Vagina (tissue), 2 donors: ENCODE measurements around the gene CBX4. TPM values are rescaled to one million over a fixed set of nuclear protein-coding genes. Genes with fewer than 3 reads are reported as not detected.

Experiments
- DNase-seq, 2 donors: peaks; one replicate each; pipeline ENCODE4 v3.0.0-alpha.2; 2017; ENCODE audit errors: extremely low spot score in 2 of 2
- H3K27ac ChIP-seq: fragments of 200-600 bp; sonication (generic); one replicate; pipeline ENCODE4 v1.5.1; 2019
- H3K27me3 ChIP-seq: fragments of 200-600 bp; sonication (generic); one replicate; pipeline ENCODE4 v1.5.1; 2019
- H3K36me3 ChIP-seq, 2 donors: fragments of 200-600 bp; sonication (generic); one replicate each; pipeline ENCODE4 v1.5.1; 2017 to 2019
- H3K4me1 ChIP-seq: fragments of 200-600 bp; sonication (generic); one replicate; pipeline ENCODE4 v1.5.1; 2019
- H3K4me3 ChIP-seq, 2 donors: fragments of 200-600 bp; sonication (generic); 1 replicate in 1 of 2; 2 replicates in 1 of 2; pipeline ENCODE4 v1.5.1; 2016 to 2019
- H3K9me3 ChIP-seq: fragments of 200-600 bp; sonication (generic); one replicate; pipeline ENCODE4 v1.5.1; 2019
- POLR2A ChIP-seq, 2 donors: fragments of 450-650 bp; IDR thresholded peaks; one replicate each; pipeline ENCODE4 v1.6.1; 2017; ENCODE audit warnings: antibody characterized with exemption in 2 of 2, mild to moderate bottlenecking in 2 of 2, moderate library complexity in 2 of 2
- POLR2AphosphoS5 ChIP-seq, 2 donors: sonication (generic); formaldehyde crosslinking; IDR thresholded peaks; one replicate each; pipeline ENCODE4 v1.9.0; 2017; ENCODE audit warnings: antibody characterized with exemption in 2 of 2, mild to moderate bottlenecking in 2 of 2, low read depth in 1 of 2; ENCODE audit not compliant: insufficient read depth in 1 of 2
- intact Hi-C: fragments of 100-400 bp; cut with DNase I; formaldehyde crosslinking; loops from one replicate; pipeline ENCODE4 v1.15.1; 2023
- total RNA-seq: library from RNA; depleted of rRNA; stranded (reverse); fragments of >200 nt; gene quantifications from one replicate; pipeline ENCODE4 v1.2.3, GENCODE V29; 2016
- TF ChIP-seq, protein P1 (sequence below), 3 experiments: fragments of 450-650 bp in 2 of 3; fragments of 200-600 bp in 1 of 3; sonication (generic) in 1 of 3; IDR thresholded peaks; one replicate each; pipeline ENCODE4 v1.5.1; 2017 to 2019; ENCODE audit warnings: antibody characterized with exemption in 3 of 3, mild to moderate bottlenecking in 2 of 3, moderate library complexity in 2 of 3

The CBX4 gene
- total RNA-seq, 1 donor from 2014 or later, result 13.0 TPM

DNA sequence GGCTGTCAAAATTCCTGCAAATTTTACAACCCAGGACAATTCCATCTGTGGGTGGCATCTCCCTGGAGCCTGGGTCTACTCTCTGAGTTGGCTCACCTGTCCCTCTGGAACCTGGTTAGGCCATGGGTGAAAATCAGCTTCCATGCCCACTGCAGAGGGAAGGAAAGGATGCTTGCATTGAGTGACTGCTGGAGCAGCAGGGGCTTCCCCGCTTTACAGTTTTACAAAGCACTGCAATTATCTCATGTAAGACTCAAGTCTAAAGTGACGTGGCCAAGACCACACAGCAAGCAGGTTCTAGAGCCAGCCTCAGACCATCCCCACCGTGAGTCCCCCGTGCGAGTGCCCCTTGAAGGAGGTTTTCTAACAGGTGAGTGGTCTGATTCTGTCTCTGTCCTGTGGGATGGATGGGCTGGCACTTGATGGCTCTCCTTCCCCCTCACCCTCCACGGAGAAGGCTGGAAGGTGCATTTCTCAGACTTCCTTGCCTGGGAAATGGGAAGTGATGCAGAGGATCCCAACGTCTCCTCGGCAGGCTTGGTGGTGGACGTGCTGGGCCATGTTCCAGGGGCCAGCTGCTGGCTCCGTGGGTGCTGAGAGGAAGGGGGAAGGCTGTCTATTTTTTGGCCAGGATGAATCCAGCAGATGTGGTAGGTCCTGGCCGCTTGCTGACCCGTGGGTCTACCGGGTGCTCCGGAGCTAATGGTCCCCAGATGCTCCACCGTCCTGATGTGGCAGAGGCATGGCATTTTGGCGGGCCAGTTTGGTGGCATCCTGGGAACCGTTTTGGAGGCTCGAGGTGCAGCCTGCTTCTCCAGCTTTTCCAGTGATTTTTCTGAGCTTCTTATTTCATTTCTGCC, 26.3 kb upstream of the CBX4 start:
- H3K36me3 ChIP-seq, result no peaks in the 10 kb centered on the region
- no peak overlapping the region for H3K27ac ChIP-seq
- H3K4me1 ChIP-seq, result no peaks in the 10 kb centered on the region
- H3K27me3 ChIP-seq, result no peaks in the 10 kb centered on the region
- intact Hi-C loops, result loop anchor here (5.0 kb wide), 1 partner anchor 57 kb away; no protein-coding TSS in a partner anchor
- H3K4me3 ChIP-seq, result no peak overlapping the region
- TF ChIP-seq POLR2AphosphoS5 (IDR thresholded peaks at IDR 0.05; ENCODE audit: insufficient read depth in 1 of 2, low read depth in 1 of 2), result no peak
- TF ChIP-seq POLR2A (IDR thresholded peaks at IDR 0.05), result no peak
- TF ChIP-seq, protein P1, sequence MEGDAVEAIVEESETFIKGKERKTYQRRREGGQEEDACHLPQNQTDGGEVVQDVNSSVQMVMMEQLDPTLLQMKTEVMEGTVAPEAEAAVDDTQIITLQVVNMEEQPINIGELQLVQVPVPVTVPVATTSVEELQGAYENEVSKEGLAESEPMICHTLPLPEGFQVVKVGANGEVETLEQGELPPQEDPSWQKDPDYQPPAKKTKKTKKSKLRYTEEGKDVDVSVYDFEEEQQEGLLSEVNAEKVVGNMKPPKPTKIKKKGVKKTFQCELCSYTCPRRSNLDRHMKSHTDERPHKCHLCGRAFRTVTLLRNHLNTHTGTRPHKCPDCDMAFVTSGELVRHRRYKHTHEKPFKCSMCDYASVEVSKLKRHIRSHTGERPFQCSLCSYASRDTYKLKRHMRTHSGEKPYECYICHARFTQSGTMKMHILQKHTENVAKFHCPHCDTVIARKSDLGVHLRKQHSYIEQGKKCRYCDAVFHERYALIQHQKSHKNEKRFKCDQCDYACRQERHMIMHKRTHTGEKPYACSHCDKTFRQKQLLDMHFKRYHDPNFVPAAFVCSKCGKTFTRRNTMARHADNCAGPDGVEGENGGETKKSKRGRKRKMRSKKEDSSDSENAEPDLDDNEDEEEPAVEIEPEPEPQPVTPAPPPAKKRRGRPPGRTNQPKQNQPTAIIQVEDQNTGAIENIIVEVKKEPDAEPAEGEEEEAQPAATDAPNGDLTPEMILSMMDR (IDR thresholded peaks at IDR 0.05), result no peak
- DNase-seq, result no peak
- H3K9me3 ChIP-seq, result no peaks in the 10 kb centered on the region

DNA sequence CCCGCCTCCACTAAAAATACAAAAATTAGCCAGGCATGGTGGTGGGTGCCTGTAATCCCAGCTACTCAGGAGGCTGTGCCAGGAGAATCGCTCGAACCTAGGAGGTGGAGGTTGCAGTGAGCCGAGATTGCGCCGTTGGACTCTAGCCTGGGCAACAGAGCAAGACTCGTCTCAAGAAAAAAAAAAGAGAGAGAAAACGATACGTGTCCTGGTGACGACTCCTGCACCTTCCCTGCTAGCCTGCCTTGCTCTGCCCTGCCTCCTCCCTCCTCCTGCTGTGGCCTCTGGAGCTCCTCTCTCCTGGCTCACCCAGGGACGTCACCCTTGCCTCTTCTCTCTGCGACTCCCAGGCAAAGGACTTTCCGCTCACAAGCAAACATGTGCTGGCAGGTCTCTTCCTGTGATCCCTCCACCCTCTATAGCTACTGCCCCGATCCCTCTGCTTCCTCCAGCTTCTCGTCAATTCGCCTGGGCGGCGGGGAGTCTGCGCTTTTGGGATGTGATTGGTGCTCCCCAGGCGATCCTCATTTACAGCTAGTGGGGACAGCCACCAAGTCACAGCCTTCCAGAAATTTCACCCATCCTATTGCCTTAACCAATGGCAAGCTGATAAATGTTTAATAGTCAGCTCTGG, 25.5 kb upstream of the CBX4 start:
- H3K27ac ChIP-seq, result no peak overlapping the region
- H3K27me3 ChIP-seq, result no peaks in the 10 kb centered on the region
- H3K4me1 ChIP-seq, result no peaks in the 10 kb centered on the region
- DNase-seq, result no peak
- intact Hi-C loops, result loop anchor here (5.0 kb wide), 1 partner anchor 58 kb away; no protein-coding TSS in a partner anchor
- H3K9me3 ChIP-seq, result no peaks in the 10 kb centered on the region
- TF ChIP-seq POLR2AphosphoS5 (IDR thresholded peaks at IDR 0.05; ENCODE audit: insufficient read depth in 1 of 2, low read depth in 1 of 2), result no peak
- TF ChIP-seq POLR2A (IDR thresholded peaks at IDR 0.05), result no peak
- TF ChIP-seq, protein P1 (IDR thresholded peaks at IDR 0.05), result no peak
- H3K4me3 ChIP-seq, result no peak overlapping the region
- H3K36me3 ChIP-seq, result no peaks in the 10 kb centered on the region

DNA sequence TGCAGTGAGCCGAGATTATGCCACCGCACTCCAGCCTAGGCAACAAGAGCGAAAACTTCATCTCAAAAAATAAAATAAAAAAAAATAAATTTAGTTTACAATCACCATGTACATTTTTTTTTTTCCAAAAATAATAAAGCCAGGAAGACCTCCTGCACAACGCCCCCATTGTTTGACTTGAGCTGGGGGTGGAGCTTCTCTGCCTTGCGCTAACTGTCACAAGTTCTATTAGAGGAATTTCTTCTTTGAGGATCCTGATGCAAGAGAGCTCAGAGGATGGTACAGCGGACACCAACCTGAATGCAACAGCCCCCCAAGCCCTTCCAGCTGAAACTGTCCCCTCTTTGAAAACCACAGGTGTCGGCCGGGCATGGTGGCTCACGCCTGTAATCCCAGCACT, 24.9 kb upstream of the CBX4 start:
- DNase-seq, result no peak

DNA sequence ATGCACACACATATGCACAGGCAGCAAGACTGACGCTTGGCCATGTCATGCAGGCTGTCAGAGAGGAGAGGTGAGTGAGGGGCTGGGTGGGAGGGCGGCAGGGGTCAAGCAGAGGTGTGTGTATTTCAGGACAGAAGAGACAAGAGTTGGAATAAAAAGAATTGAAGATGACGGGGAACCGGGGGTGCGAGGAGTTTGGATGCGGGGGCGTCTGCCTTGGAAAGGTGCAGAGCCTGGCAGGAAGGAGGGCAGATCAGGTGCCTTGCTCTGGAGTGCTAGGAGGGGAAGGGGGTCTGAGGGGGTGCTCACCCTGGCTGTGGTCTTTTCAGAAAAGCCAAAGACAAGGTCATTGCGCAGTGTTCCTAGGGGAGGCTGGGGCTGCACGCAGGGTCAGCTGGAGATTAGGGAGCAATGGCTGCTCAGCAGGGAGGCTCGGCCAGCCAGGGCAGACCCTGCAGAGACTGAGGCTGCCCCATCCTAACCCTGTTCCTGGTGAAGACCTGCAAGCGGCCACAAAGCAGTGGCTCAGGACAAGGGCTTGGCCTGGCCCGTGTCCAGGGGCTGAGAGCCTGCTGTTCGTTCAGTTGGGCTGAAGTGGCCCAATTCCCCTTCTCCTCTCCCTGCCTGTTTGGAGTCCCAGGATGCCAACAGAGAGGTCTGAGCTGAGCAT, 23.7 kb upstream of the CBX4 start:
- Histone ChIP-seq H3K4me1 (no peaks in the 10 kb centered on the region), H3K36me3 (no peaks in the 10 kb centered on the region), H3K4me3 (no peak overlapping the region), H3K27ac (no peak overlapping the region), H3K9me3 (no peaks in the 10 kb centered on the region), H3K27me3 (no peaks in the 10 kb centered on the region)
- no peak for DNase-seq
- intact Hi-C loops, result no loop called here
- no peak for TF ChIP-seq POLR2AphosphoS5 (IDR thresholded peaks at IDR 0.05; ENCODE audit: insufficient read depth in 1 of 2, low read depth in 1 of 2)
- TF ChIP-seq POLR2A (IDR thresholded peaks at IDR 0.05), result no peak
- TF ChIP-seq, protein P1 (IDR thresholded peaks at IDR 0.05), result no peak

More for the DNA sequence above, 24.9 kb upstream of the CBX4 start:
- Histone ChIP-seq H3K36me3 (no peaks in the 10 kb centered on the region), H3K4me1 (no peaks in the 10 kb centered on the region), H3K9me3 (no peaks in the 10 kb centered on the region), H3K4me3 (no peak overlapping the region), H3K27me3 (no peaks in the 10 kb centered on the region), H3K27ac (no peak overlapping the region)
- intact Hi-C loops, result no loop called here
- TF ChIP-seq, protein P1 (IDR thresholded peaks at IDR 0.05), result no peak
- TF ChIP-seq POLR2AphosphoS5 (IDR thresholded peaks at IDR 0.05; ENCODE audit: insufficient read depth in 1 of 2, low read depth in 1 of 2) (no peak), POLR2A (IDR thresholded peaks at IDR 0.05) (no peak)
